NCI-H2196 treated with DMSO at 0.1 percent for 48 hours (cell line): ENCODE data around the gene KCNK17.

Source experiments
- DNase-seq: peaks from one replicate; lab custom pipeline; 2025; ENCODE audit not compliant: unreplicated experiment; lab: John Stamatoyannopoulos, UW

Gene KCNK17

GRCh38 chr6:39338397-39338796 lies 24.2 kb upstream of the KCNK17 start:
- DNase-seq = no peak

- no peak for DNase-seq
These were observed 21.7 kb upstream of the KCNK17 start for GRCh38 chr6:39335780-39336545.

GRCh38 chr6:39333644-39334438 lies 19.6 kb upstream of the KCNK17 start:
- no peak for DNase-seq

GRCh38 chr6:39330476-39330875 lies 16.3 kb upstream of the KCNK17 start:
- DNase-seq = peak; percentile 30

GRCh38 chr6:39330057-39330456 lies 15.8 kb upstream of the KCNK17 start:
- no peak for DNase-seq

- DNase-seq = no peak
These were observed 13.8 kb upstream of the KCNK17 start for GRCh38 chr6:39328066-39328465.

GRCh38 chr6:39327507-39327906 lies 13.3 kb upstream of the KCNK17 start:
- DNase-seq = no peak

GRCh38 chr6:39322306-39322850 lies 8.2 kb upstream of the KCNK17 start, which contains the start of gene KCNK16:
KCNK16 (minus strand) TSS chr6:39322702; CDS start chr6:39322540, 162 bp downstream.
- no peak for DNase-seq

GRCh38 chr6:39321761-39322160 lies 7.5 kb upstream of the KCNK17 start:
- DNase-seq = no peak

- DNase-seq = no peak
These were observed 6.3 kb upstream of the KCNK17 start for GRCh38 chr6:39320363-39320984.

- no peak for DNase-seq
These were observed 5.6 kb upstream of the KCNK17 start for GRCh38 chr6:39319621-39320362.

GRCh38 chr6:39317256-39317655 lies 3.0 kb upstream of the KCNK17 start:
- no peak for DNase-seq

- DNase-seq = no peak
These were observed 520 bp downstream of the KCNK17 start for GRCh38 chr6:39313526-39314272.

GRCh38 chr6:39312912-39313525 lies 1.2 kb downstream of the KCNK17 start:
- no peak for DNase-seq

GRCh38 chr6:39310542-39310941 lies 3.7 kb downstream of the KCNK17 start:
- DNase-seq = no peak

- peak; percentile 49 for DNase-seq
These were observed 4.2 kb downstream of the KCNK17 start for GRCh38 chr6:39309942-39310531.

GRCh38 chr6:39307462-39307861 lies 6.8 kb downstream of the KCNK17 start:
- no peak for DNase-seq

- no peak for DNase-seq
These were observed 9.3 kb downstream of the KCNK17 start for GRCh38 chr6:39304951-39305350.

GRCh38 chr6:39303425-39304153 lies 10.6 kb downstream of the KCNK17 start:
- DNase-seq = no peak
